GM18520 (cell line): ENCODE data around the gene PTPRZ1.

Experiments
- ATAC-seq: cut with Tn5 transposase; IDR thresholded peaks from one replicate; pipeline ENCODE4 v1.9.1; 2021; ENCODE audit not compliant: unreplicated experiment

PTPRZ1 gene

DNA sequence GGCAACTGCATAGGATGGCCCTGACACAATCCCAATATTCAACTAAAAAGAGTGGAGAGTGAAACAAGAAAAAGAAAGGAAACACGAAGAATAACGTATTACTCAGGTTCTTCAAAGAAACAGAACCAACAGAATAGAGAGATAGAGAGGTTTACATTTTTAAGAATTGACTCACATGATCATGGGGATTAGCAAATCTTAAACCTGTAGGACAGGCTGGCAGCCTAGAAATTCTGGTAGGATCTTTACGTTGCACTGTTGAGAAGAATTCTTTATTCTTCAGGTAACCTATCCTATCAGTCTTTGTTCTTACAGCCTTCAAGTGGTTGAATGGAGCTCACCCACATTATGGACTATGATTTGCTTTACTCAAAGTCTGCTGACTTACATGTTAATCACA is 167.2 kb downstream of the PTPRZ1 start:
- no peak for ATAC-seq

DNA sequence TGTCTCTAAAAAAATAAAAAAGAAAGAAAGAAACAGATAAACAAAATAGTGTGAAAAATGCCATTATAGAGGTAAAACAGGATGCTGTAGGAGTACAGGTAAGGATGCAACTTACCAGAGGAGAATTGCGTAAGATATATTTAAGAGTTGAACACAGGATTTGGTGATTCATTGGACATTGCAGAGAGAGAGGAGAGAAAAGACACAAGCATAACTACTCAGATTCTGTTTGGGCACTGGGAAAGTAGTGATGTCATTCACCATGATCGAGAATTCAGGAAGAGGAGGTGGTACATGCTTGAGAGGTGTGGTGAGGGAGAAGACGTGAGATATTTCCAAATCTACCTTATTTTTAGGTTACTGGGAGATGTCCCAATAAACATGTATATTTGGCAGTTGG is 173.4 kb downstream of the PTPRZ1 start:
- no peak for ATAC-seq

DNA sequence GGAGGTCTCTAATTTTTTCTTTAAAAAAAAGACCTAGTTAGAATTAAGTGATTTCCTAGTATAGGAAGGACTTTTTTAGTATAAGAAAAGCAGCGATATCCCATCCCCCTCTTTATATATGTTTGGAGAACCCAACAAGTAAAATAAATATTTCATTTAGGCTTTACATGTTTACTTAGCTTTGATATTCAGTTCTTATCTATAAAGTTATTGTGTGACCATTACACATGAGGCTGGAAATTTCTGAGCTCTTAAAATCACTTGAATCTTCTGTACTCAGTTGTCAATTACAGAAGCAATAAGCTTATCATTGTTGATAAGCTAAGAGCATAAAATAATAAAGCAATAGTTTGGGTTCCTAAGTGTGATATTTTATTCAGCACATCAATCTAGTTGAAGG is 181.4 kb downstream of the PTPRZ1 start:
- no peak for ATAC-seq

DNA sequence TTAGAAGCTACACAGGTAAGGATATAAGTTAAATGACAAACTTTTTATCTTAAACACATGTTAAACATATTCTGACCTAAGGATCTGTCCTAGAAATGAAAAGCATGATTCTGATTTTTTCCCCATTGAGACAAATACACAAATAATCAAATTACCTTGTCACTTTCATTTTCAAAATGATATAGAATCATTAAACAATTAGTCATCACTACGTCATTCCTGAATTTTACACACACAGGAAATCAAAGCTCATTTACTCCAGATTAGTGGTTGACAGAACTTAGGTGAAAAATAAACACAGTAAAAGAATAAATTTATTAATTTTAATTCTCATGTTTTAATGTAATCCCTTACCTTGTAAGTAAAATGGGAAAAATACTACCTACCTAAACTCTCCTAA is 182.1 kb downstream of the PTPRZ1 start:
- ATAC-seq = no peak

DNA sequence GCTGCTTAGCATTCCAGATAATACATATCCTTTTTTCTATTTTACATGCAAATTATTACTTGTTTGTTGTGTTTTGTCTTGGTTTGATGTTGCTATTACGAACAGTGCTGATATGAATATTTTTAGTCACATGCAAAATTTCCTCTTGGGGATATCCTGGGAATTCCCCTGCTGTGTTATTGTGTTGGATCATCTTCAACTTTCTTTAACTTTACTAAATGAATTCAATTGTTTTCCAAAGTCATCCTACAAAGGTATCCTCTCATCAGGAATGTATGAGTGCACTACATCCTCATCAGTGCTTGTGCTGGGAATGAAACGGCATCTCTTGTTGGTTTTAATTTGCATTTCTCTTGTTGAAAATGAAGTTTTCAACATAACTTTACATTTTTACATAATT is 184.0 kb downstream of the PTPRZ1 start:
- no peak for ATAC-seq

DNA sequence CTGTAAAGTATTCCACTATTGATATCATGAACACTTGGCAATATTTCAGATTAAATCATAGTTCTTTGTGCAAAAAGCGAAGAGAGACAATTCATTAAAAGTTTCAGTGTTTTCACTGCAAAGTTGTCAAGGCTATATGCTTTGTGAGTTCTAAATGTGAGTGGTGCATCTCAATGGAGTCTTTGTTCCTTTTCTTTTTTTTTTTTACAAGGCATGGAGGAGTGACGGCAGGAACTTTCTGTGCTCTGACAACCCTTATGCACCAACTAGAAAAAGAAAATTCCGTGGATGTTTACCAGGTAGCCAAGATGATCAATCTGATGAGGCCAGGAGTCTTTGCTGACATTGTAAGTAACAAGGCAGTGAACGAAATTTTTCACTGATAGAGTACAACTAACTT is 186.6 kb downstream of the PTPRZ1 start:
- ATAC-seq = no peak

DNA sequence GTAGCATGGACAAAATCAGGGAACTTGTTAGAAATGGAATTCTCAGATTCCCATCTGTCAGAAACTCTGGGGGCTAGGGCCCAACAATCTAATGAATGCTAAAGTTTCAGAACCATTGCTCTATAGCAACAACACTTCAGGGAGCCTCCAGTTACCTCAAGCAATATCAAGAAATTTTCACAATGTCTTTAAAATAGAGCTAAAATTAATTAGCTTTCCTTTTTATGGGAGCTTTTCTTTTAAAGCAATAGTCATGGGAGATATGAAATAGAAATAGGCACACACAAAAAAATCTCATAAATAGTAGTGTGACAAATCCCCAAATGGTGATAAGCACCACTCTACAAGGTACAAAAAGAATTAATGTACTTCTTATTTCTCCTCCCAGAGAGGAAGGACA is 190.2 kb downstream of the PTPRZ1 start:
- ATAC-seq = no peak

DNA sequence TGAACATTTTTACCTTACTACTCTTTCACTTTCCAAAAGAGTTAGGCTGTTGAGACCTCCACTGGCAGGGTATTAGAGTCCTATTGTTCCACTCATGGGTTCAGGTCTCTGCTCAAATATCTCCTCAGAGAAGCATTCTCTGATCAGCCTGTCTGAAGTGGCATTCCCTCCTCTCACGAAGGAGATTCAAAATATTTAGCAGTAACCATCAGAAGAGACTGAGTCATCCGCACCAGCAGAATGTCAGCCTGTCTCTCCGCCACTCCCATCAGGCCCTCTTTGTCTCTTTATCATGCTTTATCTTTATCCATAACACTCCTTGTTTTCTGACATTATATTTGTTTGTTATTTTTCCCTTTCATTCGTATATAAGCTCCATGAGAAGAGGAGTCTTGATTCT is 192.0 kb downstream of the PTPRZ1 start:
- no peak for ATAC-seq

DNA sequence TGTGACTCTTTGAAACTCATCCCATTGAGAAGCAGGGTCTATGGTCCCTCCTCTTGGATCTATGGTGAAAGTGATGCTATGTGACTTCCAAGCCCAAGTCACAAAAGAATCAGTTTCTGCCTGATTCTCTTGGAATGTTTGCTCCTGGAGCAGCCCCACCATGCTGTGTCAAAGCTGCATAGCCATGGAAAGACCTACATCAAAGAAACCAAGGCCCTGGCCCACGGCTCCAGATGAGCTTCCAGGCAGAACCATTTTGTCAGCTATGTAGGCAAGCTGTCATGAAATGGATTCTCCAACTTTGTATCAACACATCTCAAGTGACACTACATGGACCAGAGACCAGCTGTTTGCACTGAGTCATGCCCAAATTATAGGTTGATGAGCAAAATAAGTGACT is 194.1 kb downstream of the PTPRZ1 start:
- no peak for ATAC-seq

DNA sequence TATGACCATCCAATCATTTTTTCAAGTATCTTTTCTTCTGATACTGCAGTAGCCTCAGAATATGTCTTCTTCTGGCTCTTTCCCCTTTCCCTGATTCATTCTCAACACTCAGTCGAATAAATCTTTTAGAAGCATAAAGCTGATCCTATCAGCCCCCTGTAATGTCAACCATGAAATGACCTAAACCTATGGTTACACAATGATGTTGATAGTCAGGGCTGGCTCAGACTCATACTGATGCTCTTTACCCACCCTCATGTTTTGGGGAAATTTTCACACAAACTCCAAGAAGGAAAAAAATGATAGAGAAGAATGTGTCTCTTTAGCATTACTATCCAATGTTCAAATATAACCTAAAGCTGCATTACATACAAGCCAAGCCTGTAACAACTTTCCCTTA is 195.1 kb downstream of the PTPRZ1 start:
- no peak for ATAC-seq

DNA sequence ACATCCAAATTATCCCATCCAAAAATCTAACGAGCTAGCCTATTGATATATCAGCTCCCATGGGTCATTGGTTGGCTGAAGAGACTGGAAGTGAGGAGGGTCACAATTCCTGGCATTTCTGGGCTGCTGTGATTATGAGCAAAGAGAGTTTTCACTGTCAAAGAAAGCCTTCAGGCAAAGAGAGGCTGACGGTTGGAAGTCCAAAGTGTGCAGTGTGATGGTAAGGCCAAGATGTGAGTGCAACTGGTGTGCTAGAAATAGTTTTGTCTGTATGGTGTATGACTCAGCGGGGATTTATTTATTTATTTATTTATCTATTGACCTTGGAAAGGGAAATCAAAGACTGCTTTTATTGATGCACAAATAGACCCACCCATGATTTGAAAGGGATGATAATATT is 196.0 kb downstream of the PTPRZ1 start:
- no peak for ATAC-seq

DNA sequence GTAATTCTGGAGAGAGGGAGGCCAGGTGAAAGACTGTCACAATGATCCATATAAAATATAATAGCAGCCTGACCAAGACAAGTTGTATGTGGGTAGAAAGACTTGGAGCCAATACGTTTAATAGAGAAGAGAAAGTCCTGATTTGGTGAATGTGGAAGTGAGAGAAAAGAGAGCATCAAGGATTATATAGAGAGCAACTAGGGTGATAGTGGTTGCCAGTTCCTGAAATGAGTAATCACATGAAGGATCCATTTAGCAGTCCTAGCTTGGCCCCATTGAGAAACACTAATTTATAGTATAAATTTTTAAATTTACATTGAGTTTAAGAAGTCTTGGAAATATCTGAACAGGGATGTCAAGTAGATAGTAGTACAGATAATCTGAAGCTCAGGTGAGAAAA is 197.1 kb downstream of the PTPRZ1 start:
- ATAC-seq = no peak

DNA sequence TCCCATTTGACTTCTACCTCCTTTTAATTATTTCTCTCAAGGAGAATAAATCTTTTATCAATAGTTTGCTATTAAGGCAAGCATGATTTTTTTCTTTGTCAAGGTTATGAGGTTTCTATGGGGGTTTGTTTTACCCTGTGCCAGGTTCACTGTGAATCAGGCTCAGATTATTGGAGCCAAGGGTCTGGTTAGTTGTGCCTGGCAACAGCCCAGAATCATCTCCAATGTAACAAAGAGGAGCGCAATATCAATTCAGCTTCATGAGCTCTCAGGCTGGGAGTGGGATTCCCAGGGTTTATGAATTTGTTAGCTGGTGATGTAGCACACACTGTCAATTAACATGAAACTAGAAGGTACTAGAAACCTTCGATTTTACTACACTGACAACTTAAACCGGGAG is 197.9 kb downstream of the PTPRZ1 start:
- ATAC-seq = no peak

DNA sequence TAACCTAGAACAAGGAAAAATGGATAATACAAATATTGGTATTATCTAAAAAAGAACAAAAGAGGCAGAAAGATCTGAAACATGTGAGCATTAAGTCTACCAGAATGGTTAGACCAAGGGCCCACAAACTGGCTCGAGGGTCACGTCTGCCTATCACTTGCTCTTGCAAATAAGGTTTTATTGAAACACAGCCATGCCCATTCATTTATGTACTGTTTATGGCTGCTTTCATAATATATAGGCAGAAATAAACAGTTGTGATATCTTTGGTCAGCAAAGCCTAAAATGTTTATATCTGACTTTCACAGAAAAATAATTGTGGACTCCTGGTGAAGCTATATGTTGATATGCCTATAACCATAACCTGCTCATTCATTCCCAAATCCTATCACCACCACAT is 199.3 kb downstream of the PTPRZ1 start:
- ATAC-seq = no peak

DNA sequence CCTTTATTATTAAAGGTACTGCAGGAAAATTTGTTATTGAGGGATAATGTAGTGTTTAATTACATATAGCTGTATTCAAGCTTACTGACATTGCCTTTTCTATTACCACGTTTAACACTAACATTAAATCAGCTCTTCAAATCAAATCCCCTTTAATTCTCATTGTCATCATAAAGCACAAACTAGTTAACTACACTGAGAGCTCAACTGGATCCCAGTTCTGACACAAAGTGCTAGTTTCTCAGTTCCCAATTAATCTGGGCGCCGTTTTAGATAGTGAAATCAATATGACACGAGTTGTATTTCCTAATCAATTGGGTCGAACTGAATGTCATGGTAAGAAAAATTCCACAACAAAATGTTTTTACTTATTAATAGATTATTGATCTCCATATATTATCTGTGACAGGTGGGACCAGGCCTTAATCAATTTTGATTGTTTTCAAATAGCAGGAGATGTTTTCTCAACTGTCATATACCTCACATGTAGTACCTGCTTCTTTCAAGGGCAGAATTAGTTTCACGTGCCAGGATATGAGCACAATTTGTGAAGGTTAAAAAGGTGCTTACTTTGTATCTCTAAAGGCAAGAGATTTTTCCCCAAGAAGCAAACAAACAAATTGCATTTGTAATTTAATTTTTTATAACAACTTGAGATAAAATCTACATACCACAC is 200.1 kb downstream of the PTPRZ1 start:
- no peak for ATAC-seq

DNA sequence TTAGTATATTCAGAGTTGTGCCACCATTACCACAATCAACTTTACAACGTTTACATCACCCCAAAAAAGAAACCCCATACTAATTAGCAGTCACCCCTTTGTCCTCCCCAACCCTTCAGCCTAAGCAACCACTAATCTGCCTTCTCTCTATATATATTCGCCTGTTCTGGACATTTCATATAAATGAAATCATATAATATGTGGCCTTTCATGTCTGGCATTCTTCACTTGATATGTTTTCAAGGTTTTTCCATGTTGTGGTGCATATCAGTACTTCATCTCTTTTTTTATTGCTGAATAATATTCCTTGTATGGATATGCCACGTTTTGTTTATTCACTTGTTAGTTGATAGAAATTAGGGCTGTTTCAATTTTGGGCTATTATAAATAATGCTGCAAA is 200.7 kb downstream of the PTPRZ1 start:
- ATAC-seq = no peak

DNA sequence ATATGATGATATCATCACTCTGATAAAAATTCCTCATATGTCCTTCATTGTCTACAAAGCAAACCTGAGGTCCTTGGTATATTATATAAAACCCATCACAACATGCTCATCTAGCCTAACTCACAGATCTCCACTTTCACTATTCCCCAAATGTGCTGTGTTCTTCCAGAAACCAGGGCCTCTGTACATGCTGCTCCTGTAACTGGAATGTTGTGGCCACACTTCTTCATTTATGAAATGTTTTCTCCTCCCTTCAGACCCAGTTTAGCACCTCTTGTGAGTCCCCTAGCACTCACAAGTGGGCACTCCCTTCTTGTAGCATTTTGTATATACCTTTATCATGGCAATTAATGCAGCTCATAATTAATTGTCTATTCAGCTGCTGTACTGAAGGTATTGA is 209.2 kb downstream of the PTPRZ1 start:
- ATAC-seq = no peak

DNA sequence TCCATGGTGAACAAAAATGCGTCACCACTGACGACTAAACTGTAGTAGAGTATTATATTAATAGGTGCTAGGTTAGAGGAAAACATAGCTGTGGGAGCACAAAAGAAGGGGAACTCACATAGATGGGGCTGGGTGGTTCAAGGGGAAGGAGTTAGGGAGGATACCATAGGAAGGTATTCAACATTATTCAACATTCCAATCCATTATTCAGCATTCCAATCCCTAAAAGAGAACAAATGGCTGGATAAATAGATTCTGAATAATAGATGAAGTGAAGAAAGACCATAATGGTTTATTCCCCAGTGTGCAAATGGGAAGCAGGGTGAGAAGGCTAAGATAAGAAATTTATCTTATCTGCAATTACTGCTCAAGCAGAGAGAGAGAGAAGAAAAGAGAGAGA is 209.7 kb downstream of the PTPRZ1 start:
- no peak for ATAC-seq

DNA sequence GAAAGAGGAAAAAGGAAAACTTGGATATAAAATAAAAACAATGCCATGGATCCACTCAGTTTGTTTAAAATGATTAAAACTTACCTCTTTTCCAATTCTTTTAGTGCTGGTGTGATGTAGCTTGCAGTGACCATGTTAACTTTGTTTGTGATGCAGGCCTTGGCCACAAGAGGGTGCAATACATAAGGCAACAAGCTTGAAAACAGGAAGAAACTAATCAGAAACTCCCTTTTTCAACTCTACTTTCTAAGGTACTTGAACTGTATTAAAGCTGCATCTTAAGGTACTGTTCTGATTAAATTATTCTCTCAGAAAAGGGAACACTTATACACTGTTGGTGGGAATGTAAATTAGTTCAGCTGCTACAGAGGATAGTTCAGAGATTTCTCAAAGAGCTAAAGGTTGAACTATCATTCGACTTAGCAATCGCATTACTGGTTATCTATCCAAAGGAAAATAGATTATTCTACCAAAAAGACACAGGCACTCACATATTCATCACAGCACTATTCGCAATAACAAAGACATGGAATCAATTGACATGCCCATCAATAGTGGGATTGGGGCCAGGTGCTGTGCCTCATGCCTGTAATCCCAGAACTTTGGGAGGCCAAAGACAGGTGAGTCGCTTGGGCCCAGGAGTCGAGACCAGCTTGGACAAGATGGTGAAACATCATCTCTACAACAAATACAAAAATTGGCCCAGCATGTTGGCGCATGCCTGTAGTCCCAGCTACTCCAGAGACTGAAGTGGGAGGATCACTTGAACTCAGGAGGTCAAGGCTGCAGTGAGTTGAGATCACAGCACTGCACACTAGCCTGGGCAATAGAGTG is 220.2 kb downstream of the PTPRZ1 start:
- ATAC-seq = peak; percentile 74

DNA sequence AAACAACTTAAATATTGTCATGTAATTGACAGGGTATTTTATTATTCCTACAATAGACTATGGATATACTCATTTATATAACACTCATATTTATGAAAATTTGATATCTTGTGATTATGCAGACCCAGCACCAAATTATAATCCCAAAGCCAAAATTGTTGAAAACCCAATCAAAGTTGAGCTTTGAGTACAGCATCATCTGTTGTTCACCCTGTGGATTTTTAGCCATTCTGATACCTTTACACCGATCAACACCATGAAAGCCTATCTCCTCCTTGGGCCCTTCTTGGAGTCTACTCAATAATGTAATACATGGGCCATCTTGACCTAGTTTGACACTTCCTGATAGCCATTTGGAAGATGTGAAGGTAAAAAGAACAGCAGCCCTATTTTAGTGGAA is 221.6 kb downstream of the PTPRZ1 start:
- ATAC-seq = no peak

DNA sequence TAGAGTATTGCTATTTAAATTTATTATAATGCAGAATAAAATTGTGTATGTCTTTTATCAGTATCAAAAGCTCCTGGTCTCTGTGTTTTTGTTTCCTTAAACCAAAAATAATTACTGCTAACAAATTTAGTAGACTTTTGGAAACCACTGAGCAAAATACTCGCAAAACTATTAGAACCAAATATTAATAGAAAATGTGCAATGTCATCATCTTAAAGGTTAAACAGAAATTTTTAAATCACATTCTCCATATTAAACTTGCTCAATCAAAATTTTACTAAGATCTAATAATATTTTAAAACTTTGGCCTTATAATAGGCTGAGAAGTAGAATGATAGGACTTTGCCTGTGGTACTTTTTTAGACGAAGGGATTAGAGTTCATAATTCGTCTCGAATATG is 222.7 kb downstream of the PTPRZ1 start:
- ATAC-seq = no peak

DNA sequence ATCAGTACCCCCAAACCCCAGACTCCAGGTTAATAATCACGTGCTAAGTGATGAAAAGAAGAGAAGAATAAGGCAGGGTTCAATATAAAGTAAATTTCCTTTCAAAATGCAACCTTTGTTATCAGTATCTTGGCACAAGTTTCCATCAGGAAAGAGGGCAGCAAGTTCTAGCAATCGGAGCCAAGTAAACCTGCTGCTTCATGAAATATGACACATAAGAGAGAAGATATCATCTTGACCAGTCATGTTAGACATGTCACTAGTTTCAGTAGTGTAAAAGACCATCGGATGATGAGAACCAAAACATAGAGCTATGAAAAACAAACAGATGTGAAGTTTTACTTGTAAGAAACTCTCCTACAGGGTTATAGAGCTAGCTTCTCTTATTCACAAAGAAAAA is 227.1 kb downstream of the PTPRZ1 start:
- ATAC-seq = no peak

DNA sequence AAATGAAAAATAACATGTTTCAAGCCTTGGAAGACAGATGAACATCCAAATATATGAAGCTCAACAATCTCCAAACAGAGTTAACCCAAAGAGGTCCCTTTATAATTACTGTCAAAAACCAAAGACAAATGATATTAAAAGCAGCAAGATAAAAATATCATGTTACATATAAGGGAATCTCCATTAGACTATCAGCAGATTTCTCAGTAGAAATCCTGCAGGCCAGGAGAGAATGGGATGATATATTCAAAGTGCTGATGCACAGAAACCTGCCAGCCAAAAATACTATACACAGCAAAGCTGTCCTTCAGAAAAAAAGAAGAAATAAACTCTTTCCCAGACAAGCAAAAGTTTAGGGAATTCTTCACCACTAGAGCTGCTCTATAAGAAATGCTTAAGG is 230.1 kb downstream of the PTPRZ1 start:
- no peak for ATAC-seq
